Tibial nerve (tissue), 4 donors: ENCODE results near the gene MPHOSPH6. TPM values are rescaled to one million over a fixed set of nuclear protein-coding genes. Genes with fewer than 3 reads are reported as not detected.

ENCODE experiments used
- DNase-seq, 2 donors: peaks; one replicate each; pipeline ENCODE4 v3.0.0-alpha.2; 2019; ENCODE audit warnings: low spot score in 2 of 2
- H3K27ac ChIP-seq, 4 donors: fragments of 200-600 bp; sonication (generic) in 3 of 4; one replicate each; pipeline ENCODE4 v1.5.1; 2017 to 2019; ENCODE audit warnings: mild to moderate bottlenecking in 1 of 4
- H3K27me3 ChIP-seq, 2 donors: fragments of 200-600 bp; sonication (generic) in 1 of 2; one replicate each; pipeline versions ENCODE4 v1.5.1 to v1.6.0; 2017 to 2019
- H3K36me3 ChIP-seq, 3 donors: fragments of 200-600 bp; sonication (generic); one replicate each; pipeline ENCODE4 v1.5.1; 2018 to 2019
- H3K4me1 ChIP-seq, 4 donors: fragments of 200-600 bp; sonication (generic) in 3 of 4; one replicate each; pipeline ENCODE4 v1.5.1; 2017 to 2019
- H3K4me3 ChIP-seq, 4 donors: fragments of 200-600 bp; sonication (generic) in 3 of 4; one replicate each; pipeline ENCODE4 v1.5.1; 2017 to 2019; ENCODE audit warnings: mild to moderate bottlenecking in 1 of 4, moderate library complexity in 1 of 4
- H3K9me3 ChIP-seq, 4 donors: fragments of 200-600 bp; sonication (generic) in 3 of 4; one replicate each; pipeline ENCODE4 v1.5.1; 2017 to 2019
- EP300 ChIP-seq, 2 donors: sonication (generic); formaldehyde crosslinking; IDR thresholded peaks; one replicate each; pipeline ENCODE4 v1.6.1; 2017; ENCODE audit warnings: antibody characterized with exemption in 2 of 2, mild to moderate bottlenecking in 1 of 2
- POLR2A ChIP-seq, 2 donors: fragments of 450-650 bp; IDR thresholded peaks; one replicate each; pipeline ENCODE4 v1.6.1; 2017; ENCODE audit warnings: antibody characterized with exemption in 2 of 2, mild to moderate bottlenecking in 2 of 2, moderate library complexity in 2 of 2
- WGBS, 2 donors: methylation state at CpG; one replicate each; pipeline ENCODE4 v1.1.5; 2018; 5-methylcytosine and 5-hydroxymethylcytosine counted together
- total RNA-seq, 4 donors: library from RNA; depleted of rRNA; stranded (reverse); fragments of >200 nt; gene quantifications; one replicate each; pipeline ENCODE4 v1.1.0, GENCODE V29; 2016
- TF ChIP-seq, protein P1 (sequence below), 5 experiments: fragments of 200-600 bp in 3 of 5; fragments of 450-650 bp in 2 of 5; sonication (generic) in 3 of 5; IDR thresholded peaks; one replicate each; pipeline ENCODE4 v1.5.1; 2016 to 2019; ENCODE audit warnings: antibody characterized with exemption in 5 of 5, mild to moderate bottlenecking in 3 of 5, moderate library complexity in 2 of 5

The MPHOSPH6 gene
- total RNA-seq, 4 donors from 2014 or later: 9.4 to 48.3 (median 29.7) TPM

DNA sequence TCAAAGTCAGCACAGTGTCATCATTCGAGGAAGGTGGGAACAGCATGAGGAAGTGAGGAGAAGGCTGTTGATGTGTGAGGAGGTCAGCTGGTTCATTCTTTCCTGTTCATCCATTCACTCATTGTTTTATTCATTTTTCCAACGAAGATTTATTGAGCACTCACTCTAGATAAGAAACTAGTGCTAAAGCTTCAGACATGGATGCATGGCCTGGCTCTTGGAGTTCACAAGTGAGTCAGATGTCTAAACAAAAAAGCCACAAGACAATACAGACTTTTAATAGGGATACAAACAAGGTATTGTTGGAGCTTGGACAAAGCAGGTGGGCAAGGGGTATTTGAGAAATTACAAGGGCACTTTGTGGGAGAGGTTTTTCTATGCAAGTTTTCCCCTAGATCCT, 31.3 kb upstream of the MPHOSPH6 start:
- Histone ChIP-seq H3K9me3 (no peaks in the 10 kb centered on the region), H3K4me3 (no peak overlapping the region), H3K27me3 (no peaks in the 10 kb centered on the region), H3K27ac (no peak overlapping the region), H3K4me1 (no peaks in the 10 kb centered on the region), H3K36me3 (no peaks in the 10 kb centered on the region)
- 38 to 59% methylated on average over 2 of the region's 2 CpGs for WGBS, 2 donors
- DNase-seq: no peak
- TF ChIP-seq, protein P1, sequence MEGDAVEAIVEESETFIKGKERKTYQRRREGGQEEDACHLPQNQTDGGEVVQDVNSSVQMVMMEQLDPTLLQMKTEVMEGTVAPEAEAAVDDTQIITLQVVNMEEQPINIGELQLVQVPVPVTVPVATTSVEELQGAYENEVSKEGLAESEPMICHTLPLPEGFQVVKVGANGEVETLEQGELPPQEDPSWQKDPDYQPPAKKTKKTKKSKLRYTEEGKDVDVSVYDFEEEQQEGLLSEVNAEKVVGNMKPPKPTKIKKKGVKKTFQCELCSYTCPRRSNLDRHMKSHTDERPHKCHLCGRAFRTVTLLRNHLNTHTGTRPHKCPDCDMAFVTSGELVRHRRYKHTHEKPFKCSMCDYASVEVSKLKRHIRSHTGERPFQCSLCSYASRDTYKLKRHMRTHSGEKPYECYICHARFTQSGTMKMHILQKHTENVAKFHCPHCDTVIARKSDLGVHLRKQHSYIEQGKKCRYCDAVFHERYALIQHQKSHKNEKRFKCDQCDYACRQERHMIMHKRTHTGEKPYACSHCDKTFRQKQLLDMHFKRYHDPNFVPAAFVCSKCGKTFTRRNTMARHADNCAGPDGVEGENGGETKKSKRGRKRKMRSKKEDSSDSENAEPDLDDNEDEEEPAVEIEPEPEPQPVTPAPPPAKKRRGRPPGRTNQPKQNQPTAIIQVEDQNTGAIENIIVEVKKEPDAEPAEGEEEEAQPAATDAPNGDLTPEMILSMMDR (IDR thresholded peaks at IDR 0.05): no peak
- TF ChIP-seq POLR2A (IDR thresholded peaks at IDR 0.05) (no peak), EP300 (IDR thresholded peaks at IDR 0.05) (no peak)

DNA sequence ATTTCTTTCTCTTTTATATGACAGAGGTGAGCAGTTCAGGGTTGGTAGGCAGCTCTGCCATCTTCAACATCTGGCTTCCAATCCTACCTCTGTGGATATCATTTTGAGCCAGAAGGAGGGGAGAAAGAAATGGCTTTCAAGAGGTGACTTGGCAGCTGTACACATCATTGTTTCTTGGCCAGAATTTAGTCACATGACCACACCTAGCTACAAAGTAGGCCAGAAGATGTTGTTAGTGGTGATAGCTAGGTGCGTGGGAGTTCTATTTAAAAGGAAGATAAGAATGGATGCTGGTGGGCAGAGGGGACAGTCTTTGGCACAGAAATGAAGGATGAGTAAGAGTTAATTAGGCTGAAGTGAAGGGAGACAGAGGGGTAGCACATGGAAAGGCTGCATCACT, 29.2 kb upstream of the MPHOSPH6 start:
- WGBS, 2 donors: 86 to 91% methylated on average over 1 of the region's 1 CpG

DNA sequence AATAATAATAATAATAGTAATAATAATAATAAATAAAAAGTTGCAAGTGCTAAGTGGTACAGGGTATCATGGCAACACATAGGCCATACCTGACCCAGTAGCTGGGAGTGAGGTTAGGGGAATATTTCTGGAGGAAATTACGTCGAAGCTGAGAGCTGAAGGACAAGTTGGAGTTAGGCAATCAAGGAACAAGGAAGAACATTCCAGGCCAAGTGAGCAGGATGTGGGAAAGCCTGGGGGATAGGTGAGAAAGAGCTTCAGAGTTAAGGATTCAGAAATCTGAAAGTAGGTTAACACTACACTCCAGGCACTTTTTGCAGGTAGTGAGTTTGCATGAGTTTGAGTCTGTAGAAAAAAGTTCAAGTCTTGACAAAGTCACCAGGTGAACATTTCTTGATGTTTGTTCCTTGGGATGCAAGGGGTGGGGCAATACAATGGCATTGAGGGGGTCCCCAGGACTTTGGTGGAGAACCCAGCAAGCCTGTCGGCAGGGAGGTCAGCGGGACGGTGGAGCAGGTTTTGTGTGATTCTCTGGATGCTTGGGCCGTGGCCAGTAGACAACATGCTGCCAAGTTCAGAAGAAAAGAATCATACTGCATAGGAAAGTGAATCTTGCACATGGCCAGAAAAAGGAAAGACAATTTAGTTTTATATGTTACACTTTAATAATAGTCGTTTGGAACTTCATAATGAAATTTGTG, 27.7 kb upstream of the MPHOSPH6 start:
- Histone ChIP-seq H3K27me3 (no peaks in the 10 kb centered on the region), H3K4me1 (no peaks in the 10 kb centered on the region), H3K27ac (no peak overlapping the region), H3K9me3 (no peaks in the 10 kb centered on the region), H3K4me3 (no peak overlapping the region), H3K36me3 (no peaks in the 10 kb centered on the region)
- 72 to 74% methylated on average over 7 of the region's 7 CpGs for WGBS, 2 donors
- no peak for DNase-seq
- TF ChIP-seq EP300 (IDR thresholded peaks at IDR 0.05) (no peak), POLR2A (IDR thresholded peaks at IDR 0.05) (no peak)
- TF ChIP-seq, protein P1 (IDR thresholded peaks at IDR 0.05): no peak

More for the DNA sequence above, 29.2 kb upstream of the MPHOSPH6 start:
- Histone ChIP-seq H3K4me1 (no peaks in the 10 kb centered on the region), H3K36me3 (no peaks in the 10 kb centered on the region), H3K27ac (no peak overlapping the region), H3K4me3 (no peak overlapping the region), H3K9me3 (no peaks in the 10 kb centered on the region), H3K27me3 (no peaks in the 10 kb centered on the region)
- TF ChIP-seq POLR2A (IDR thresholded peaks at IDR 0.05) (no peak), EP300 (IDR thresholded peaks at IDR 0.05) (no peak)
- TF ChIP-seq, protein P1 (IDR thresholded peaks at IDR 0.05): no peak
- no peak for DNase-seq

DNA sequence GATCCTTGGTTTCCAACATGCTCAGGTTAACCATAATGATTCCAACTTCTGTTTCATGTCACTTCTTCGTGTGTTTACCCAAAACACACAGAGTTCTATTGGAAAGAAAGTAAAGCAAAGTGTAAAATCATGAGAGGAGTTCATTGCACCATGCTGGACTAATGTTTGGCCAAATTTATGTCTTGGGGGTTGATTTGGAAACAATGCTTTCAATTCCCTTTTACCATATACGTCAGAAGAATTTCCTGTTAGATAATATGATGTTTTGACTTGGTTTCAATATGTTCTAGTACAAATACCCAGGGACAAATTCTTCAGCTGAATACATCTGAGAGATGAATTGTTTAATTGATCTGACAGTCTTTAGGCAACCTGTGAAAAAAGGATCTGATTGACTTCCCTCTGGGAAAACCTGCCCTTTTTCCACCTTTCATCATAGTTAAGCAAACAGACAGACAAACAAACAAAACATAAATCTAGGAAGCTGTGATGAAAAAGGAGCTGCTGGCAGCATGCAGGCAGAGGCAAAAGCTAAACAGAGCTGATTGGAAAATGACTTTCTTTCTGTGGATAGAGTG, 26.0 kb upstream of the MPHOSPH6 start:
- Histone ChIP-seq H3K4me3 (no peak overlapping the region), H3K27me3 (no peaks in the 10 kb centered on the region), H3K4me1 (no peaks in the 10 kb centered on the region), H3K36me3 (no peaks in the 10 kb centered on the region), H3K27ac (peak overlapping the region in 2 of 4 donors; percentile 32 to 50), H3K9me3 (no peaks in the 10 kb centered on the region)
- TF ChIP-seq POLR2A (IDR thresholded peaks at IDR 0.05) (no peak), EP300 (IDR thresholded peaks at IDR 0.05) (peak; percentile 36 to 57)
- TF ChIP-seq, protein P1 (IDR thresholded peaks at IDR 0.05): no peak
- DNase-seq: no peak
- WGBS, 2 donors: 28 to 31% methylated on average over 2 of the region's 2 CpGs

DNA sequence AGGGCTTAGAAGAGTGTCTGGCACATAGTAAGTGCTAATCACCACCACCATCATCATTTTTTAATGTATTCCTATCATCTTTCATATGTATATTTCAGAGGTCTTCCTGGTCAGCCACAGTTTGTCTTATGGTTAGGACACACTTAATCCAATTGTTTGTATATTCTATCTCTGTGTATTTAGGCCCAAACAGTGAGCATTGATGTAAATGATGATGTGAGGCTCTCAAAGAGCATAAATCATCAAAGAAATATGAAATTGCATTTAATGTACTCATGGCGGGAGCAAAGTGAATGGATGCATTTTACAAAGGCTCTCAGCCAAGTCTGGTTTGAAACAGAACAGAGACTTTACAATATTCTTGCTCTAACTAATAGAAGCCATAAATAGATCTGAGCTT, 24.1 kb upstream of the MPHOSPH6 start:
- WGBS, 2 donors: 49 to 78% methylated on average over 1 of the region's 1 CpG
- Histone ChIP-seq H3K27me3 (no peaks in the 10 kb centered on the region), H3K4me3 (no peak overlapping the region), H3K36me3 (no peaks in the 10 kb centered on the region), H3K27ac (no peak overlapping the region), H3K9me3 (no peaks in the 10 kb centered on the region), H3K4me1 (no peaks in the 10 kb centered on the region)
- TF ChIP-seq EP300 (IDR thresholded peaks at IDR 0.05) (no peak), POLR2A (IDR thresholded peaks at IDR 0.05) (no peak)
- TF ChIP-seq, protein P1 (IDR thresholded peaks at IDR 0.05): no peak
- no peak for DNase-seq
